ENCODE results near the gene GIPC1. TPM values are rescaled to one million over a fixed set of nuclear protein-coding genes. Genes with fewer than 3 reads are reported as not detected.
A peak's percentile ranks its signal among the peaks of the same experiment; 100 is the strongest.

Gene GIPC1
- total RNA-seq, 1 experiment from 2014 or later: 103 TPM

- no peak overlapping the region for H2AFZ ChIP-seq (ENCODE audit: low read depth, low read length, poor library complexity, severe bottlenecking)
- CTCF ChIA-PET: interaction anchor here (0.8 to 1.1 kb wide), 2 partner anchors 52 to 74 kb away, joined by 3 read pairs; no protein-coding TSS in a partner anchor
- H3K9me2 ChIP-seq (ENCODE audit: insufficient read depth): no peaks in the 10 kb centered on the region
- intact Hi-C loops (cut with micrococcal nuclease): loop anchor here (10.0 kb wide), 1 partner anchor 49 kb away; no protein-coding TSS in a partner anchor
- H3K9ac ChIP-seq (ENCODE audit: low read length): peak overlapping the region; percentile 80
- ATAC-seq (no peak; the same call in 1 of the 2 replicates), DNase-seq (ENCODE audit: low read depth, low spot score) (no peak)
- POLR2A ChIA-PET: no interaction called here
- H3K9me3 ChIP-seq (ENCODE audit: control insufficient read depth in 1 of 2, insufficient read depth in 1 of 2, low read depth in 1 of 2, low read length in 2 of 2): no peaks in the 10 kb centered on the region
- no TSS peak for BruUV-seq (replicated peaks)
- no peak for TF ChIP-seq ZBTB33 (IDR thresholded peaks at IDR 0.05; ENCODE audit: extremely low read depth, insufficient replicate concordance, low read length)
- TF ChIP-seq CBX3 (IDR thresholded peaks at IDR 0.05; ENCODE audit: low read depth): no peak
- TF ChIP-seq TCF7L2 (IDR thresholded peaks at IDR 0.05; ENCODE audit: borderline replicate concordance, extremely low read depth, insufficient read depth, insufficient read length): no peak
- TF ChIP-seq ZNF274 (IDR thresholded peaks at IDR 0.05; ENCODE audit: low read depth, low read length): no peak
- TF ChIP-seq ELF1 (IDR thresholded peaks at IDR 0.05; ENCODE audit: borderline replicate concordance, low read depth): no peak
- no peak for TF ChIP-seq JUND (IDR thresholded peaks at IDR 0.05)
- TF ChIP-seq SRF (IDR thresholded peaks at IDR 0.05; ENCODE audit: low read depth): no peak
- TF ChIP-seq EZH2 (IDR thresholded peaks at IDR 0.05): no peak
- no peak for TF ChIP-seq REST (IDR thresholded peaks at IDR 0.05; ENCODE audit: low read depth)
- no peak for TF ChIP-seq SIN3A (IDR thresholded peaks at IDR 0.05; ENCODE audit: low read depth)
- TF ChIP-seq POLR2AphosphoS5 (IDR thresholded peaks at IDR 0.05; ENCODE audit: low read depth, low read length): no peak
- no peak for TF ChIP-seq MAX (IDR thresholded peaks at IDR 0.05)
- TF ChIP-seq FOSL1 (IDR thresholded peaks at IDR 0.05; ENCODE audit: low read depth): no peak
- no peak for TF ChIP-seq EGR1 (IDR thresholded peaks at IDR 0.05; ENCODE audit: low read depth)
- no peak for TF ChIP-seq RAD21 (IDR thresholded peaks at IDR 0.05; ENCODE audit: low read depth)
- peak overlapping the region; percentile 99 for H3K4me2 ChIP-seq (ENCODE audit: low read length)
- H3K4me1 ChIP-seq (ENCODE audit: control insufficient read depth in 1 of 2, insufficient read depth in 2 of 2, low read length in 2 of 2): peaks cover 21 to 41% of the 10 kb centered on the region in 2 experiments
- H3K4me3 ChIP-seq (replicated peaks in 1 of 2; ENCODE audit: low read depth in 1 of 2, low read length in 2 of 2): peak overlapping the region; percentile 75 to 79
- RAD21 ChIA-PET (ENCODE audit: low non-redundant PET in 1 of 2, low total read pairs in 2 of 2, uncharacterized antibody in 2 of 2, unreplicated experiment in 2 of 2): no interaction called here
- no peaks in the 10 kb centered on the region for H4K20me1 ChIP-seq (ENCODE audit: insufficient read depth)
- peak overlapping the region; percentile 95 for H3K27ac ChIP-seq (ENCODE audit: low read depth, low read length)
- no peaks in the 10 kb centered on the region for H3K36me3 ChIP-seq (ENCODE audit: control insufficient read depth in 1 of 2, insufficient read depth in 2 of 2, low read length in 2 of 2)
- no peaks in the 10 kb centered on the region for H3K27me3 ChIP-seq (ENCODE audit: insufficient read depth, low read length)
- H3K79me2 ChIP-seq (ENCODE audit: insufficient read depth, low read length): peaks cover 62% of the 10 kb centered on the region
These were observed 60.4 kb downstream of the GIPC1 start for GRCh38 chr19:14435320-14436050.

All from HCT116 (cell line).